ENCODE measurements around the gene AASDH. TPM values are rescaled to one million over a fixed set of nuclear protein-coding genes. Genes with fewer than 3 reads are reported as not detected.
"Not testable (repeated sequence)": the region's sequence is repeated elsewhere in the genome, so short reads cannot be mapped to it uniquely, and the experiment has no call there.

AASDH gene
- total RNA-seq, 1 experiment from 2014 or later = 8.5 TPM

- peaks cover 2% of the 10 kb centered on the region for H3K36me3 Mint-ChIP-seq (ENCODE audit: insufficient read depth, unreplicated experiment)
Measured at GRCh38 chr4:56374956-56375355, 12.3 kb downstream of the AASDH start.

GRCh38 chr4:56372774-56373173, 14.5 kb downstream of the AASDH start:
- no peak overlapping the region for H3K4me3 Mint-ChIP-seq (ENCODE audit: low read depth, unreplicated experiment)
- no peaks in the 10 kb centered on the region for H3K27me3 Mint-ChIP-seq (ENCODE audit: unreplicated experiment)
- no TSS peak for BruUV-seq (replicated peaks)
- no peak overlapping the region for H3K27ac Mint-ChIP-seq (ENCODE audit: unreplicated experiment)
- H3K4me1 Mint-ChIP-seq (ENCODE audit: low read depth, unreplicated experiment) = no peaks in the 10 kb centered on the region
- CTCF ChIA-PET = no interaction called here
- no peaks in the 10 kb centered on the region for H3K9me3 Mint-ChIP-seq (ENCODE audit: low read depth, unreplicated experiment)
- no peak for DNase-seq
- intact Hi-C loops (cut with micrococcal nuclease; ENCODE audit: unreplicated experiment) = no loop called here
- H3K36me3 Mint-ChIP-seq (ENCODE audit: insufficient read depth, unreplicated experiment) = no peaks in the 10 kb centered on the region
- no peak for TF ChIP-seq CTCF (IDR thresholded peaks at IDR 0.05; ENCODE audit: unreplicated experiment)

More at GRCh38 chr4:56374956-56375355, 12.3 kb downstream of the AASDH start:
- no peak overlapping the region for H3K27ac Mint-ChIP-seq (ENCODE audit: unreplicated experiment)
- DNase-seq = no peak
- no peaks in the 10 kb centered on the region for H3K9me3 Mint-ChIP-seq (ENCODE audit: low read depth, unreplicated experiment)
- BruUV-seq (replicated peaks) = no TSS peak
- H3K4me3 Mint-ChIP-seq (ENCODE audit: low read depth, unreplicated experiment) = no peak overlapping the region
- no peaks in the 10 kb centered on the region for H3K4me1 Mint-ChIP-seq (ENCODE audit: low read depth, unreplicated experiment)
- no peaks in the 10 kb centered on the region for H3K27me3 Mint-ChIP-seq (ENCODE audit: unreplicated experiment)
- CTCF ChIA-PET = no interaction called here
- intact Hi-C loops (cut with micrococcal nuclease; ENCODE audit: unreplicated experiment) = no loop called here
- TF ChIP-seq CTCF (IDR thresholded peaks at IDR 0.05; ENCODE audit: unreplicated experiment) = no peak

GRCh38 chr4:56371426-56372220, 15.7 kb downstream of the AASDH start:
- intact Hi-C loops (cut with micrococcal nuclease; ENCODE audit: unreplicated experiment) = no loop called here
- Mint-ChIP-seq H3K4me1 (ENCODE audit: low read depth, unreplicated experiment) (no peaks in the 10 kb centered on the region), H3K27me3 (ENCODE audit: unreplicated experiment) (no peaks in the 10 kb centered on the region), H3K9me3 (ENCODE audit: low read depth, unreplicated experiment) (no peaks in the 10 kb centered on the region), H3K4me3 (ENCODE audit: low read depth, unreplicated experiment) (no peak overlapping the region), H3K36me3 (ENCODE audit: insufficient read depth, unreplicated experiment) (no peaks in the 10 kb centered on the region), H3K27ac (ENCODE audit: unreplicated experiment) (no peak overlapping the region)
- no peak for DNase-seq
- TF ChIP-seq CTCF (IDR thresholded peaks at IDR 0.05; ENCODE audit: unreplicated experiment) = no peak
- CTCF ChIA-PET = no interaction called here
- no TSS peak for BruUV-seq (replicated peaks)

GRCh38 chr4:56370377-56370776, 16.9 kb downstream of the AASDH start:
- Mint-ChIP-seq H3K4me1 (ENCODE audit: low read depth, unreplicated experiment) (no peaks in the 10 kb centered on the region), H3K36me3 (ENCODE audit: insufficient read depth, unreplicated experiment) (no peaks in the 10 kb centered on the region), H3K27me3 (ENCODE audit: unreplicated experiment) (no peaks in the 10 kb centered on the region), H3K9me3 (ENCODE audit: low read depth, unreplicated experiment) (peaks cover 3% of the 10 kb centered on the region), H3K27ac (ENCODE audit: unreplicated experiment) (no peak overlapping the region), H3K4me3 (ENCODE audit: low read depth, unreplicated experiment) (no peak overlapping the region)
- CTCF ChIA-PET = no interaction called here
- intact Hi-C loops (cut with micrococcal nuclease; ENCODE audit: unreplicated experiment) = no loop called here
- DNase-seq = no peak
- TF ChIP-seq CTCF (IDR thresholded peaks at IDR 0.05; ENCODE audit: unreplicated experiment) = no peak
- BruUV-seq (replicated peaks) = no TSS peak

- BruUV-seq (replicated peaks); intact Hi-C loops (cut with micrococcal nuclease; ENCODE audit: unreplicated experiment); H3K4me1 Mint-ChIP-seq (ENCODE audit: low read depth, unreplicated experiment); CTCF ChIA-PET; H3K27me3 Mint-ChIP-seq (ENCODE audit: unreplicated experiment); H3K9me3 Mint-ChIP-seq (ENCODE audit: low read depth, unreplicated experiment); DNase-seq; H3K36me3 Mint-ChIP-seq (ENCODE audit: insufficient read depth, unreplicated experiment); H3K27ac Mint-ChIP-seq (ENCODE audit: unreplicated experiment); H3K4me3 Mint-ChIP-seq (ENCODE audit: low read depth, unreplicated experiment): not testable (repeated sequence)
Measured at GRCh38 chr4:56362981-56363380, 24.3 kb downstream of the AASDH start.

All from Calu3 (cell line).